HEK293 (cell line): Measurements from ENCODE around the gene GCFC2.

Experiments used
- CTCF ChIA-PET: fragments of 350-600 bp; formaldehyde crosslinking; extraction: SDS; loops from one replicate; lab custom pipeline; 2021; ENCODE audit warnings: antibody characterized with exemption; lab: Yijun Ruan, JAX
- POLR2A ChIA-PET: fragments of 300-600 bp; formaldehyde crosslinking; extraction: SDS; loops from one replicate; lab custom pipeline; 2020; ENCODE audit warnings: antibody characterized with exemption, inconsistent platforms; lab: Yijun Ruan, JAX
- H3K27ac ChIP-seq: fragments of 200-500 bp; sonication (Bioruptor generic); 2 replicates; pipeline ENCODE4 v1.5.1; 2014; ENCODE audit warnings: low read depth, low read length, control low read depth, inconsistent platforms; ENCODE audit errors: extremely low read depth
- H3K36me3 ChIP-seq, 2 experiments: fragments of 200-500 bp in 1 of 2; sonication (Bioruptor generic) in 1 of 2; 1 replicate in 1 of 2; 2 replicates in 1 of 2; pipeline ENCODE4 v1.5.1; 2014 to 2017; ENCODE audit warnings: inconsistent platforms in 2 of 2, low read length in 2 of 2; ENCODE audit not compliant: control insufficient read depth in 2 of 2, insufficient read depth in 1 of 2
- H3K4me1 ChIP-seq: fragments of 200-500 bp; sonication (Bioruptor generic); 2 replicates; pipeline ENCODE4 v1.5.1; 2014; ENCODE audit warnings: mild to moderate bottlenecking, low read length, inconsistent platforms; ENCODE audit not compliant: control insufficient read depth, insufficient read depth
- H3K4me3 ChIP-seq: 2 replicates; pipeline ENCODE4 v1.5.1; 2011; ENCODE audit warnings: low read depth, mild to moderate bottlenecking, control low read depth, low read length, moderate library complexity
- H3K9me3 ChIP-seq: fragments of 200-500 bp; sonication (Bioruptor generic); 2 replicates; pipeline ENCODE4 v1.5.1; 2014; ENCODE audit warnings: low read depth, low read length, inconsistent platforms; ENCODE audit not compliant: control insufficient read depth, insufficient read depth
- GLIS1 ChIP-seq: fragments of 450-650 bp; formaldehyde crosslinking; IDR thresholded peaks from 2 replicates; pipeline ENCODE4 v1.5.1; 2016; ENCODE audit warnings: missing biosample characterization, missing genetic modification characterization
- MYNN ChIP-seq: fragments of 450-650 bp; formaldehyde crosslinking; IDR thresholded peaks from 2 replicates; pipeline ENCODE4 v1.5.1; 2016; ENCODE audit warnings: missing biosample characterization, missing genetic modification characterization, borderline replicate concordance
- SETDB1 ChIP-seq: IDR thresholded peaks from one replicate; pipeline ENCODE4 v1.6.1; 2017; ENCODE audit warnings: mild to moderate bottlenecking, low read length, moderate library complexity, mixed read lengths; ENCODE audit not compliant: insufficient read length
- ZBTB17 ChIP-seq: fragments of 450-650 bp; formaldehyde crosslinking; IDR thresholded peaks from 2 replicates; pipeline ENCODE4 v1.5.1; 2016; ENCODE audit warnings: missing biosample characterization, missing genetic modification characterization
- ZNF175 ChIP-seq: fragments of 450-650 bp; formaldehyde crosslinking; IDR thresholded peaks from 2 replicates; pipeline ENCODE4 v1.5.1; 2016; ENCODE audit warnings: missing biosample characterization, missing genetic modification characterization
- ZNF239 ChIP-seq: fragments of 450-650 bp; formaldehyde crosslinking; IDR thresholded peaks from 2 replicates; pipeline ENCODE4 v1.5.1; 2016; ENCODE audit warnings: missing biosample characterization, missing genetic modification characterization
- ZNF248 ChIP-seq: fragments of 450-650 bp; formaldehyde crosslinking; IDR thresholded peaks from 2 replicates; pipeline ENCODE4 v1.5.1; 2017; ENCODE audit warnings: missing biosample characterization, missing genetic modification characterization
- ZNF335 ChIP-seq: fragments of 450-650 bp; formaldehyde crosslinking; conservative IDR thresholded peaks from 2 replicates; pipeline ENCODE4 v1.5.1; 2016; ENCODE audit warnings: missing biosample characterization, missing genetic modification characterization
- ZNF488 ChIP-seq: fragments of 450-650 bp; formaldehyde crosslinking; IDR thresholded peaks from 2 replicates; pipeline ENCODE4 v1.5.1; 2016; ENCODE audit warnings: missing biosample characterization, missing genetic modification characterization
- ZNF692 ChIP-seq: fragments of 450-650 bp; formaldehyde crosslinking; IDR thresholded peaks from 2 replicates; pipeline ENCODE4 v1.5.1; 2016; ENCODE audit warnings: missing biosample characterization, missing genetic modification characterization
- ZNF707 ChIP-seq: fragments of 450-650 bp; formaldehyde crosslinking; IDR thresholded peaks from 2 replicates; pipeline ENCODE4 v1.5.1; 2016; ENCODE audit warnings: missing biosample characterization, missing genetic modification characterization
- ZNF776 ChIP-seq: fragments of 450-650 bp; formaldehyde crosslinking; IDR thresholded peaks from 2 replicates; pipeline ENCODE4 v1.5.0; 2017; ENCODE audit warnings: missing biosample characterization, missing genetic modification characterization, borderline replicate concordance
- ZSCAN16 ChIP-seq: fragments of 450-650 bp; formaldehyde crosslinking; IDR thresholded peaks from 2 replicates; pipeline ENCODE4 v1.5.1; 2016; ENCODE audit warnings: missing biosample characterization, missing genetic modification characterization
- TF ChIP-seq, protein P1 (sequence below): sonication (generic); formaldehyde crosslinking; IDR thresholded peaks from 2 replicates; pipeline ENCODE4 v1.8.1; 2022; ENCODE audit warnings: mild to moderate bottlenecking, moderate library complexity, missing genetic modification reagents

Gene GCFC2

GRCh38 chr2:75709297-75709696, 1.4 kb downstream of the GCFC2 start:
- CTCF ChIA-PET: interaction anchor here (1.2 to 1.8 kb wide), 2 partner anchors 10 to 33 kb away, joined by 3 to 15 read pairs; no protein-coding TSS in a partner anchor
- POLR2A ChIA-PET: interaction anchor here (0.6 kb wide), 1 partner anchor 128 kb away, joined by 3 read pairs; no protein-coding TSS in a partner anchor
- H3K9me3 ChIP-seq: no peaks in the 10 kb centered on the region
- TF ChIP-seq ZNF335: 0 out of 2 replicates have a peak, but pooled peaks have one; percentile 15
- peak; percentile 69 for TF ChIP-seq ZBTB17 (tag by site-specific recombination)
- no peak for TF ChIP-seq ZSCAN16 (tag by site-specific recombination)
- TF ChIP-seq GLIS1 (tag by site-specific recombination): no peak
- no peak for TF ChIP-seq ZNF692
- TF ChIP-seq ZNF776 (tag by site-specific recombination): no peak
- no peak for TF ChIP-seq ZNF488 (tag by site-specific recombination)
- no peak for TF ChIP-seq ZNF707 (tag by site-specific recombination)
- H3K4me3 ChIP-seq: peak overlapping the region; percentile 66
- H3K4me1 ChIP-seq: no peaks in the 10 kb centered on the region
- peaks cover 4 to 17% of the 10 kb centered on the region in 2 experiments; a peak in 2 of 3 replicates for H3K36me3 ChIP-seq
- no peak overlapping the region for H3K27ac ChIP-seq

- ChIA-PET POLR2A (interaction anchor here (0.7 kb wide), 1 partner anchor 489 kb away, joined by 4 read pairs; no protein-coding TSS in a partner anchor), CTCF (no interaction called here)
- Histone ChIP-seq H3K27ac (no peak overlapping the region), H3K4me3 (no peak overlapping the region), H3K36me3 (peaks cover 9 to 31% of the 10 kb centered on the region in 2 experiments), H3K4me1 (0 out of 2 replicates have a peak, but pooled peaks cover 3% of the 10 kb centered on the region)
- TF ChIP-seq ZNF248 (tag by site-specific recombination): no peak
- TF ChIP-seq ZBTB17 (tag by site-specific recombination): 0 out of 2 replicates have a peak, but pooled peaks have one; percentile 15
- TF ChIP-seq, all 188 proteins: peak for 1
- no peaks in the 10 kb centered on the region for H3K9me3 ChIP-seq
These were observed 2.8 kb downstream of the GCFC2 start for GRCh38 chr2:75707901-75708300.

DNA sequence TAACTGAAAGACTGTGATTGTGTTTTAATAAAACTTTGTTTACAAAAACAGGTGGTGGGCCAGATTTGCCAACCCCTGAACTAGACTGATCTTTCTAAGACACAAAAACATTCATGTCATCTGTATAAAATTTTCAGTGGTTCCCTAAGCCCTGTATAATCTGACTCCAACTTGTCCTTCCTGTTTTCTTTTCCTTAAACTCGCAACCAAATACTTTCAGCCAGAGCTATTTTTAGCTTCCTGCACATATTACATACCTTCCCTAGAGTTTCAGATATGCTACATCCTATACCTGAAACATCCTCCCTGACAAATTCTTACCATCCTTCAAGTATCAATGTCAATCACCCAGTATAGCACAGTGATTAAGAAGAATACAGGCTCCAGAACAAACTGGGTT, 4.8 kb downstream of the GCFC2 start:
- 0 out of 2 replicates have a peak, but pooled peaks cover 3% of the 10 kb centered on the region for H3K4me1 ChIP-seq
- CTCF ChIA-PET: interaction anchor here (0.7 kb wide), 1 partner anchor 239 kb away, joined by 3 read pairs; no protein-coding TSS in a partner anchor
- peaks cover 24 to 50% of the 10 kb centered on the region in 2 experiments for H3K36me3 ChIP-seq
- H3K27ac ChIP-seq: no peak overlapping the region
- POLR2A ChIA-PET: no interaction called here
- no peak for TF ChIP-seq SETDB1
- TF ChIP-seq ZNF175 (tag by site-specific recombination): no peak
- no peak for TF ChIP-seq MYNN
- TF ChIP-seq, protein P1, sequence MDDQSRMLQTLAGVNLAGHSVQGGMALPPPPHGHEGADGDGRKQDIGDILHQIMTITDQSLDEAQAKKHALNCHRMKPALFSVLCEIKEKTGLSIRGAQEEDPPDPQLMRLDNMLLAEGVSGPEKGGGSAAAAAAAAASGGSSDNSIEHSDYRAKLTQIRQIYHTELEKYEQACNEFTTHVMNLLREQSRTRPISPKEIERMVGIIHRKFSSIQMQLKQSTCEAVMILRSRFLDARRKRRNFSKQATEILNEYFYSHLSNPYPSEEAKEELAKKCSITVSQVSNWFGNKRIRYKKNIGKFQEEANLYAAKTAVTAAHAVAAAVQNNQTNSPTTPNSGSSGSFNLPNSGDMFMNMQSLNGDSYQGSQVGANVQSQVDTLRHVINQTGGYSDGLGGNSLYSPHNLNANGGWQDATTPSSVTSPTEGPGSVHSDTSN (CRISPR knock-in tag): no peak
- no peak for TF ChIP-seq ZNF239 (tag by site-specific recombination)
- no peaks in the 10 kb centered on the region for H3K9me3 ChIP-seq
- no peak overlapping the region for H3K4me3 ChIP-seq
